ENCODE data around the gene TMED8. TPM values are rescaled to one million over a fixed set of nuclear protein-coding genes. Genes with fewer than 3 reads are reported as not detected.

The TMED8 gene
- total RNA-seq, 1 experiment from 2014 or later: 10.4 TPM

- intact Hi-C loops (cut with micrococcal nuclease; ENCODE audit: unreplicated experiment): no loop called here
- BruUV-seq (replicated peaks): no TSS peak
- H3K27ac Mint-ChIP-seq (ENCODE audit: unreplicated experiment): no peak overlapping the region
- H3K36me3 Mint-ChIP-seq (ENCODE audit: insufficient read depth, unreplicated experiment): no peaks in the 10 kb centered on the region
- DNase-seq: no peak
- TF ChIP-seq CTCF (IDR thresholded peaks at IDR 0.05; ENCODE audit: unreplicated experiment): no peak
- no peaks in the 10 kb centered on the region for H3K9me3 Mint-ChIP-seq (ENCODE audit: low read depth, unreplicated experiment)
- no peak overlapping the region for H3K4me3 Mint-ChIP-seq (ENCODE audit: low read depth, unreplicated experiment)
- no peaks in the 10 kb centered on the region for H3K27me3 Mint-ChIP-seq (ENCODE audit: unreplicated experiment)
- H3K4me1 Mint-ChIP-seq (ENCODE audit: low read depth, unreplicated experiment): peaks cover 15% of the 10 kb centered on the region
- CTCF ChIA-PET: no interaction called here
Observed at GRCh38 chr14:77313371-77313770, 63.5 kb downstream of the TMED8 start.

GRCh38 chr14:77311217-77311616, 65.7 kb downstream of the TMED8 start:
- intact Hi-C loops (cut with micrococcal nuclease; ENCODE audit: unreplicated experiment): no loop called here
- TF ChIP-seq CTCF (IDR thresholded peaks at IDR 0.05; ENCODE audit: unreplicated experiment): no peak
- no TSS peak for BruUV-seq (replicated peaks)
- Mint-ChIP-seq H3K27ac (ENCODE audit: unreplicated experiment) (no peak overlapping the region), H3K9me3 (ENCODE audit: low read depth, unreplicated experiment) (no peaks in the 10 kb centered on the region), H3K4me3 (ENCODE audit: low read depth, unreplicated experiment) (no peak overlapping the region), H3K27me3 (ENCODE audit: unreplicated experiment) (no peaks in the 10 kb centered on the region), H3K36me3 (ENCODE audit: insufficient read depth, unreplicated experiment) (no peaks in the 10 kb centered on the region), H3K4me1 (ENCODE audit: low read depth, unreplicated experiment) (peaks cover 10% of the 10 kb centered on the region)
- CTCF ChIA-PET: no interaction called here
- no peak for DNase-seq

GRCh38 chr14:77310026-77310425, 66.9 kb downstream of the TMED8 start:
- Mint-ChIP-seq H3K36me3 (ENCODE audit: insufficient read depth, unreplicated experiment) (no peaks in the 10 kb centered on the region), H3K4me3 (ENCODE audit: low read depth, unreplicated experiment) (no peak overlapping the region), H3K4me1 (ENCODE audit: low read depth, unreplicated experiment) (peaks cover 14% of the 10 kb centered on the region), H3K27ac (ENCODE audit: unreplicated experiment) (no peak overlapping the region), H3K27me3 (ENCODE audit: unreplicated experiment) (no peaks in the 10 kb centered on the region), H3K9me3 (ENCODE audit: low read depth, unreplicated experiment) (no peaks in the 10 kb centered on the region)
- no peak for TF ChIP-seq CTCF (IDR thresholded peaks at IDR 0.05; ENCODE audit: unreplicated experiment)
- CTCF ChIA-PET: interaction anchor here (0.7 kb wide), 1 partner anchor 158 kb away, joined by 3 read pairs; no protein-coding TSS in a partner anchor
- DNase-seq: no peak
- intact Hi-C loops (cut with micrococcal nuclease; ENCODE audit: unreplicated experiment): no loop called here
- no TSS peak for BruUV-seq (replicated peaks)

GRCh38 chr14:77309131-77309530, 67.8 kb downstream of the TMED8 start:
- Mint-ChIP-seq H3K9me3 (ENCODE audit: low read depth, unreplicated experiment) (no peaks in the 10 kb centered on the region), H3K36me3 (ENCODE audit: insufficient read depth, unreplicated experiment) (no peaks in the 10 kb centered on the region), H3K27me3 (ENCODE audit: unreplicated experiment) (no peaks in the 10 kb centered on the region), H3K27ac (ENCODE audit: unreplicated experiment) (no peak overlapping the region), H3K4me1 (ENCODE audit: low read depth, unreplicated experiment) (peaks cover 23% of the 10 kb centered on the region), H3K4me3 (ENCODE audit: low read depth, unreplicated experiment) (no peak overlapping the region)
- no TSS peak for BruUV-seq (replicated peaks)
- CTCF ChIA-PET: no interaction called here
- DNase-seq: no peak
- intact Hi-C loops (cut with micrococcal nuclease; ENCODE audit: unreplicated experiment): no loop called here
- no peak for TF ChIP-seq CTCF (IDR thresholded peaks at IDR 0.05; ENCODE audit: unreplicated experiment)
